HFF-Myc (cell line): ENCODE results near the gene MED27.

Experiments used
- DNase-seq: peaks from one replicate; pipeline ENCODE4 v3.0.0-alpha.2; 2011; ENCODE audit warnings: low read depth; ENCODE audit errors: extremely low read depth
- H3K4me3 ChIP-seq: replicated peaks from 2 replicates; pipeline ENCODE4 v1.5.1; 2011; ENCODE audit warnings: low read depth, mild to moderate bottlenecking, control low read depth, low read length
- CTCF ChIP-seq: IDR thresholded peaks from 2 replicates; pipeline ENCODE4 v1.5.1; 2012; ENCODE audit warnings: mild to moderate bottlenecking, low read depth, low read length, control low read depth; ENCODE audit errors: missing control alignments

MED27 gene

GRCh38 chr9:131963072-131964030 is 116.3 kb downstream of the MED27 start:
- no peak for DNase-seq
- TF ChIP-seq CTCF, result no peak
- no peak overlapping the region for H3K4me3 ChIP-seq

- no peak for DNase-seq
- TF ChIP-seq CTCF, result no peak
- no peak overlapping the region for H3K4me3 ChIP-seq
These were observed 118.2 kb downstream of the MED27 start for GRCh38 chr9:131961496-131961880.

- H3K4me3 ChIP-seq, result no peak overlapping the region
- DNase-seq, result no peak
- no peak for TF ChIP-seq CTCF
These were observed 118.7 kb downstream of the MED27 start for GRCh38 chr9:131960851-131961495.

- no peak for DNase-seq
- TF ChIP-seq CTCF, result no peak
- H3K4me3 ChIP-seq, result no peak overlapping the region
These were observed 119.4 kb downstream of the MED27 start for GRCh38 chr9:131960311-131960710.

GRCh38 chr9:131959887-131960286 is 119.8 kb downstream of the MED27 start:
- TF ChIP-seq CTCF, result no peak
- DNase-seq, result no peak
- H3K4me3 ChIP-seq, result no peak overlapping the region

GRCh38 chr9:131959056-131959455 is 120.6 kb downstream of the MED27 start:
- TF ChIP-seq CTCF, result no peak
- H3K4me3 ChIP-seq, result no peak overlapping the region
- DNase-seq, result no peak
